Neural cell (in vitro differentiated cells): Measurements from ENCODE around the gene LHFPL2.

Source experiments
- CTCF ChIP-seq: fragments of 450-650 bp; IDR thresholded peaks from 2 replicates; pipeline ENCODE4 v1.5.1; 2014; ENCODE audit warnings: antibody characterized with exemption, mild to moderate bottlenecking, moderate library complexity; ENCODE audit not compliant: poor library complexity, severe bottlenecking
- EP300 ChIP-seq: fragments of 450-650 bp; conservative IDR thresholded peaks from 2 replicates; pipeline ENCODE4 v1.6.1; 2014; ENCODE audit warnings: antibody characterized with exemption, mild to moderate bottlenecking, moderate library complexity; ENCODE audit not compliant: poor library complexity, severe bottlenecking
- EZH2 ChIP-seq: fragments of 200-600, 300-800 bp; shearing (Covaris generic), sonication (generic); IDR thresholded peaks from 2 replicates; pipeline ENCODE4 v1.6.1; 2014; ENCODE audit warnings: antibody characterized with exemption, low read length, borderline replicate concordance, mild to moderate bottlenecking; ENCODE audit not compliant: insufficient read depth, poor library complexity, severe bottlenecking
- MXI1 ChIP-seq: fragments of 450-650 bp; conservative IDR thresholded peaks from 2 replicates; pipeline ENCODE4 v1.6.1; 2014; ENCODE audit warnings: antibody characterized with exemption, mild to moderate bottlenecking; ENCODE audit not compliant: poor library complexity, severe bottlenecking
- POLR2AphosphoS5 ChIP-seq: IDR thresholded peaks from 2 replicates; pipeline ENCODE4 v1.6.1; 2012
- RAD21 ChIP-seq: fragments of 450-650 bp; conservative IDR thresholded peaks from 2 replicates; pipeline ENCODE4 v1.6.1; 2014; ENCODE audit warnings: antibody characterized with exemption, mild to moderate bottlenecking, moderate library complexity
- SMC3 ChIP-seq: fragments of 450-650 bp; conservative IDR thresholded peaks from 2 replicates; pipeline ENCODE4 v1.6.1; 2014; ENCODE audit warnings: antibody characterized with exemption, mild to moderate bottlenecking, moderate library complexity; ENCODE audit not compliant: poor library complexity

GRCh38 chr5:78634634-78635033 is 13.9 kb downstream of the LHFPL2 start:
- TF ChIP-seq CTCF (no peak), EP300 (no peak), MXI1 (no peak), SMC3 (no peak), POLR2AphosphoS5 (no peak), RAD21 (no peak), EZH2 (no peak)
